HL-60 (cell line): ENCODE data around the gene DLGAP5.

Experiments used
- GABPA ChIP-seq: IDR thresholded peaks from 2 replicates; pipeline ENCODE4 v1.6.1; 2012; ENCODE audit warnings: low read depth
- POLR2AphosphoS5 ChIP-seq: IDR thresholded peaks from 2 replicates; pipeline ENCODE4 v1.6.1; 2012; ENCODE audit warnings: low read depth
- TF ChIP-seq, protein P1 (sequence below): IDR thresholded peaks from one replicate; pipeline ENCODE4 v1.5.1; 2011; ENCODE audit warnings: low read length, control low read depth, inconsistent platforms; ENCODE audit not compliant: insufficient read depth
- TF ChIP-seq, protein P2 (sequence below): IDR thresholded peaks from 2 replicates; pipeline ENCODE4 v1.6.1; 2012; ENCODE audit warnings: low read depth; ENCODE audit not compliant: insufficient replicate concordance

DNA sequence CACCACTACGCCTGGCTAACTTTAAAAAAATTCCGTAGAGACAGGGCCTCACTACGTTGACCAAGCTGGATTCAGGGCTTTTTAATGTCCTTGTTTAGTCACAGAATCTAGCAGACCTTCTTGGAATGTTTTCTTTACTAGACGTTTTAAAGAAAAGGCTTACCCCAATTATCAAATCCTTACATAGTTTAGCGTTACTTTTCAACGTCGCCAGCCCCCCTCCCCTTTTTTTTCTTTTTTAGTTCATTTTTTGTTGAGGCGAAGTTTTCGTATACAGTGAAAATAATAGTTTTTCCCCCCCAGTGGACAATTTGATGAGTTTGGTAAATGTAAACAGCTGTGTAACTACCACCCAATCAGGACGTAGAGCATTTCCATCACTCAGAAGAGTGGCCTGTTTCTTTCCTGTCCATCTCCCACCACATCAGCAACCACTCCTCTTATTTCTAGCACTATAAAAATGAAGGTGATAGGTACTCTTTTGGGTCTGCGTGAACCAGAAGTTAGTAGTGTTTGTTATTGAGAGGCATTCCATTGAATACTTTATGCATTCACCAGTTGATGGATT is 753 bp upstream of the DLGAP5 start:
- TF ChIP-seq, protein P1, sequence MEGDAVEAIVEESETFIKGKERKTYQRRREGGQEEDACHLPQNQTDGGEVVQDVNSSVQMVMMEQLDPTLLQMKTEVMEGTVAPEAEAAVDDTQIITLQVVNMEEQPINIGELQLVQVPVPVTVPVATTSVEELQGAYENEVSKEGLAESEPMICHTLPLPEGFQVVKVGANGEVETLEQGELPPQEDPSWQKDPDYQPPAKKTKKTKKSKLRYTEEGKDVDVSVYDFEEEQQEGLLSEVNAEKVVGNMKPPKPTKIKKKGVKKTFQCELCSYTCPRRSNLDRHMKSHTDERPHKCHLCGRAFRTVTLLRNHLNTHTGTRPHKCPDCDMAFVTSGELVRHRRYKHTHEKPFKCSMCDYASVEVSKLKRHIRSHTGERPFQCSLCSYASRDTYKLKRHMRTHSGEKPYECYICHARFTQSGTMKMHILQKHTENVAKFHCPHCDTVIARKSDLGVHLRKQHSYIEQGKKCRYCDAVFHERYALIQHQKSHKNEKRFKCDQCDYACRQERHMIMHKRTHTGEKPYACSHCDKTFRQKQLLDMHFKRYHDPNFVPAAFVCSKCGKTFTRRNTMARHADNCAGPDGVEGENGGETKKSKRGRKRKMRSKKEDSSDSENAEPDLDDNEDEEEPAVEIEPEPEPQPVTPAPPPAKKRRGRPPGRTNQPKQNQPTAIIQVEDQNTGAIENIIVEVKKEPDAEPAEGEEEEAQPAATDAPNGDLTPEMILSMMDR, result no peak
- TF ChIP-seq, protein P2, sequence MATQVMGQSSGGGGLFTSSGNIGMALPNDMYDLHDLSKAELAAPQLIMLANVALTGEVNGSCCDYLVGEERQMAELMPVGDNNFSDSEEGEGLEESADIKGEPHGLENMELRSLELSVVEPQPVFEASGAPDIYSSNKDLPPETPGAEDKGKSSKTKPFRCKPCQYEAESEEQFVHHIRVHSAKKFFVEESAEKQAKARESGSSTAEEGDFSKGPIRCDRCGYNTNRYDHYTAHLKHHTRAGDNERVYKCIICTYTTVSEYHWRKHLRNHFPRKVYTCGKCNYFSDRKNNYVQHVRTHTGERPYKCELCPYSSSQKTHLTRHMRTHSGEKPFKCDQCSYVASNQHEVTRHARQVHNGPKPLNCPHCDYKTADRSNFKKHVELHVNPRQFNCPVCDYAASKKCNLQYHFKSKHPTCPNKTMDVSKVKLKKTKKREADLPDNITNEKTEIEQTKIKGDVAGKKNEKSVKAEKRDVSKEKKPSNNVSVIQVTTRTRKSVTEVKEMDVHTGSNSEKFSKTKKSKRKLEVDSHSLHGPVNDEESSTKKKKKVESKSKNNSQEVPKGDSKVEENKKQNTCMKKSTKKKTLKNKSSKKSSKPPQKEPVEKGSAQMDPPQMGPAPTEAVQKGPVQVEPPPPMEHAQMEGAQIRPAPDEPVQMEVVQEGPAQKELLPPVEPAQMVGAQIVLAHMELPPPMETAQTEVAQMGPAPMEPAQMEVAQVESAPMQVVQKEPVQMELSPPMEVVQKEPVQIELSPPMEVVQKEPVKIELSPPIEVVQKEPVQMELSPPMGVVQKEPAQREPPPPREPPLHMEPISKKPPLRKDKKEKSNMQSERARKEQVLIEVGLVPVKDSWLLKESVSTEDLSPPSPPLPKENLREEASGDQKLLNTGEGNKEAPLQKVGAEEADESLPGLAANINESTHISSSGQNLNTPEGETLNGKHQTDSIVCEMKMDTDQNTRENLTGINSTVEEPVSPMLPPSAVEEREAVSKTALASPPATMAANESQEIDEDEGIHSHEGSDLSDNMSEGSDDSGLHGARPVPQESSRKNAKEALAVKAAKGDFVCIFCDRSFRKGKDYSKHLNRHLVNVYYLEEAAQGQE, result no peak
- TF ChIP-seq GABPA, result no peak
- TF ChIP-seq POLR2AphosphoS5, result no peak
